ENCODE results near the gene LBX2. TPM values are rescaled to one million over a fixed set of nuclear protein-coding genes. Genes with fewer than 3 reads are reported as not detected.
A peak's percentile ranks its signal among the peaks of the same experiment; 100 is the strongest.

Gene LBX2
- total and polyA plus RNA-seq, 2 experiments from 2014 or later: 0.24 to 0.57 TPM

GRCh38 chr2:74481961-74482800, 17.2 kb downstream of the LBX2 start:
- Histone ChIP-seq H4K20me1 (replicated peaks; ENCODE audit: insufficient read depth) (peaks cover 13% of the 10 kb centered on the region; the same call in 1 of the 2 replicates), H3K36me3 (ENCODE audit: insufficient read depth) (no peaks in the 10 kb centered on the region; the same call in 1 of the 2 replicates), H3K27ac (ENCODE audit: low read depth) (peak overlapping the region; percentile 82; the same call in 1 of the 2 replicates), H3K27me3 (ENCODE audit: insufficient read depth) (no peaks in the 10 kb centered on the region), H3K9me2 (ENCODE audit: insufficient read depth) (no peaks in the 10 kb centered on the region), H3K4me3 (peak overlapping the region; percentile 68), H3K4me2 (peak overlapping the region; percentile 95), H3F3A (replicated peaks; ENCODE audit: low read depth) (no peaks in the 10 kb centered on the region), H3K4me1 (ENCODE audit: insufficient read depth) (peaks cover 5% of the 10 kb centered on the region; the same call in 1 of the 2 replicates), H2AFZ (peak overlapping the region; percentile 72; the same call in 1 of the 2 replicates), H3K79me2 (replicated peaks; ENCODE audit: insufficient read depth) (peaks cover 14% of the 10 kb centered on the region)
- Mint-ChIP-seq H3K27me3 (ENCODE audit: insufficient read depth, low read depth, poor library complexity) (peaks cover 11% of the 10 kb centered on the region), H3K27ac (peak overlapping the region; percentile 99), H3K4me3 (peak overlapping the region; percentile 99), H3K9me3 (no peaks in the 10 kb centered on the region), H3K4me1 (peaks cover 6% of the 10 kb centered on the region; the same call in 2 of the 3 replicates), H3K36me3 (ENCODE audit: low read depth) (peaks cover 24% of the 10 kb centered on the region)
- TF ChIP-seq, protein P1, sequence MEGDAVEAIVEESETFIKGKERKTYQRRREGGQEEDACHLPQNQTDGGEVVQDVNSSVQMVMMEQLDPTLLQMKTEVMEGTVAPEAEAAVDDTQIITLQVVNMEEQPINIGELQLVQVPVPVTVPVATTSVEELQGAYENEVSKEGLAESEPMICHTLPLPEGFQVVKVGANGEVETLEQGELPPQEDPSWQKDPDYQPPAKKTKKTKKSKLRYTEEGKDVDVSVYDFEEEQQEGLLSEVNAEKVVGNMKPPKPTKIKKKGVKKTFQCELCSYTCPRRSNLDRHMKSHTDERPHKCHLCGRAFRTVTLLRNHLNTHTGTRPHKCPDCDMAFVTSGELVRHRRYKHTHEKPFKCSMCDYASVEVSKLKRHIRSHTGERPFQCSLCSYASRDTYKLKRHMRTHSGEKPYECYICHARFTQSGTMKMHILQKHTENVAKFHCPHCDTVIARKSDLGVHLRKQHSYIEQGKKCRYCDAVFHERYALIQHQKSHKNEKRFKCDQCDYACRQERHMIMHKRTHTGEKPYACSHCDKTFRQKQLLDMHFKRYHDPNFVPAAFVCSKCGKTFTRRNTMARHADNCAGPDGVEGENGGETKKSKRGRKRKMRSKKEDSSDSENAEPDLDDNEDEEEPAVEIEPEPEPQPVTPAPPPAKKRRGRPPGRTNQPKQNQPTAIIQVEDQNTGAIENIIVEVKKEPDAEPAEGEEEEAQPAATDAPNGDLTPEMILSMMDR (conservative IDR thresholded peaks at IDR 0.05; ENCODE audit: low read depth in 2 of 2): no peak
- TF ChIP-seq JUNB (IDR thresholded peaks at IDR 0.05; ENCODE audit: unreplicated experiment): no peak
- TF ChIP-seq EZH2 (IDR thresholded peaks at IDR 0.05; ENCODE audit: low read depth, unreplicated experiment): no peak
- TF ChIP-seq ZNF114 (CRISPR knock-in tag; IDR thresholded peaks at IDR 0.05): no peak
- no peak for TF ChIP-seq CREB1 (CRISPR knock-in tag; IDR thresholded peaks at IDR 0.05; ENCODE audit: low read depth)
- TF ChIP-seq POLR2AphosphoS5 (IDR thresholded peaks at IDR 0.05; ENCODE audit: low read depth): no peak
- TF ChIP-seq, protein P2, sequence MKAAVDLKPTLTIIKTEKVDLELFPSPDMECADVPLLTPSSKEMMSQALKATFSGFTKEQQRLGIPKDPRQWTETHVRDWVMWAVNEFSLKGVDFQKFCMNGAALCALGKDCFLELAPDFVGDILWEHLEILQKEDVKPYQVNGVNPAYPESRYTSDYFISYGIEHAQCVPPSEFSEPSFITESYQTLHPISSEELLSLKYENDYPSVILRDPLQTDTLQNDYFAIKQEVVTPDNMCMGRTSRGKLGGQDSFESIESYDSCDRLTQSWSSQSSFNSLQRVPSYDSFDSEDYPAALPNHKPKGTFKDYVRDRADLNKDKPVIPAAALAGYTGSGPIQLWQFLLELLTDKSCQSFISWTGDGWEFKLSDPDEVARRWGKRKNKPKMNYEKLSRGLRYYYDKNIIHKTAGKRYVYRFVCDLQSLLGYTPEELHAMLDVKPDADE (IDR thresholded peaks at IDR 0.05): no peak
- TF ChIP-seq EZH2phosphoT487 (IDR thresholded peaks at IDR 0.05; ENCODE audit: unreplicated experiment): no peak
- TF ChIP-seq NANOG (IDR thresholded peaks at IDR 0.05; ENCODE audit: borderline replicate concordance): no peak
- no peak for TF ChIP-seq REST (IDR thresholded peaks at IDR 0.05; ENCODE audit: unreplicated experiment)
- no peak for TF ChIP-seq STAT1 (IDR thresholded peaks at IDR 0.05; ENCODE audit: unreplicated experiment)
- TF ChIP-seq ZNF331 (CRISPR knock-in tag; IDR thresholded peaks at IDR 0.05; ENCODE audit: low read depth): no peak
- TF ChIP-seq, protein P3, sequence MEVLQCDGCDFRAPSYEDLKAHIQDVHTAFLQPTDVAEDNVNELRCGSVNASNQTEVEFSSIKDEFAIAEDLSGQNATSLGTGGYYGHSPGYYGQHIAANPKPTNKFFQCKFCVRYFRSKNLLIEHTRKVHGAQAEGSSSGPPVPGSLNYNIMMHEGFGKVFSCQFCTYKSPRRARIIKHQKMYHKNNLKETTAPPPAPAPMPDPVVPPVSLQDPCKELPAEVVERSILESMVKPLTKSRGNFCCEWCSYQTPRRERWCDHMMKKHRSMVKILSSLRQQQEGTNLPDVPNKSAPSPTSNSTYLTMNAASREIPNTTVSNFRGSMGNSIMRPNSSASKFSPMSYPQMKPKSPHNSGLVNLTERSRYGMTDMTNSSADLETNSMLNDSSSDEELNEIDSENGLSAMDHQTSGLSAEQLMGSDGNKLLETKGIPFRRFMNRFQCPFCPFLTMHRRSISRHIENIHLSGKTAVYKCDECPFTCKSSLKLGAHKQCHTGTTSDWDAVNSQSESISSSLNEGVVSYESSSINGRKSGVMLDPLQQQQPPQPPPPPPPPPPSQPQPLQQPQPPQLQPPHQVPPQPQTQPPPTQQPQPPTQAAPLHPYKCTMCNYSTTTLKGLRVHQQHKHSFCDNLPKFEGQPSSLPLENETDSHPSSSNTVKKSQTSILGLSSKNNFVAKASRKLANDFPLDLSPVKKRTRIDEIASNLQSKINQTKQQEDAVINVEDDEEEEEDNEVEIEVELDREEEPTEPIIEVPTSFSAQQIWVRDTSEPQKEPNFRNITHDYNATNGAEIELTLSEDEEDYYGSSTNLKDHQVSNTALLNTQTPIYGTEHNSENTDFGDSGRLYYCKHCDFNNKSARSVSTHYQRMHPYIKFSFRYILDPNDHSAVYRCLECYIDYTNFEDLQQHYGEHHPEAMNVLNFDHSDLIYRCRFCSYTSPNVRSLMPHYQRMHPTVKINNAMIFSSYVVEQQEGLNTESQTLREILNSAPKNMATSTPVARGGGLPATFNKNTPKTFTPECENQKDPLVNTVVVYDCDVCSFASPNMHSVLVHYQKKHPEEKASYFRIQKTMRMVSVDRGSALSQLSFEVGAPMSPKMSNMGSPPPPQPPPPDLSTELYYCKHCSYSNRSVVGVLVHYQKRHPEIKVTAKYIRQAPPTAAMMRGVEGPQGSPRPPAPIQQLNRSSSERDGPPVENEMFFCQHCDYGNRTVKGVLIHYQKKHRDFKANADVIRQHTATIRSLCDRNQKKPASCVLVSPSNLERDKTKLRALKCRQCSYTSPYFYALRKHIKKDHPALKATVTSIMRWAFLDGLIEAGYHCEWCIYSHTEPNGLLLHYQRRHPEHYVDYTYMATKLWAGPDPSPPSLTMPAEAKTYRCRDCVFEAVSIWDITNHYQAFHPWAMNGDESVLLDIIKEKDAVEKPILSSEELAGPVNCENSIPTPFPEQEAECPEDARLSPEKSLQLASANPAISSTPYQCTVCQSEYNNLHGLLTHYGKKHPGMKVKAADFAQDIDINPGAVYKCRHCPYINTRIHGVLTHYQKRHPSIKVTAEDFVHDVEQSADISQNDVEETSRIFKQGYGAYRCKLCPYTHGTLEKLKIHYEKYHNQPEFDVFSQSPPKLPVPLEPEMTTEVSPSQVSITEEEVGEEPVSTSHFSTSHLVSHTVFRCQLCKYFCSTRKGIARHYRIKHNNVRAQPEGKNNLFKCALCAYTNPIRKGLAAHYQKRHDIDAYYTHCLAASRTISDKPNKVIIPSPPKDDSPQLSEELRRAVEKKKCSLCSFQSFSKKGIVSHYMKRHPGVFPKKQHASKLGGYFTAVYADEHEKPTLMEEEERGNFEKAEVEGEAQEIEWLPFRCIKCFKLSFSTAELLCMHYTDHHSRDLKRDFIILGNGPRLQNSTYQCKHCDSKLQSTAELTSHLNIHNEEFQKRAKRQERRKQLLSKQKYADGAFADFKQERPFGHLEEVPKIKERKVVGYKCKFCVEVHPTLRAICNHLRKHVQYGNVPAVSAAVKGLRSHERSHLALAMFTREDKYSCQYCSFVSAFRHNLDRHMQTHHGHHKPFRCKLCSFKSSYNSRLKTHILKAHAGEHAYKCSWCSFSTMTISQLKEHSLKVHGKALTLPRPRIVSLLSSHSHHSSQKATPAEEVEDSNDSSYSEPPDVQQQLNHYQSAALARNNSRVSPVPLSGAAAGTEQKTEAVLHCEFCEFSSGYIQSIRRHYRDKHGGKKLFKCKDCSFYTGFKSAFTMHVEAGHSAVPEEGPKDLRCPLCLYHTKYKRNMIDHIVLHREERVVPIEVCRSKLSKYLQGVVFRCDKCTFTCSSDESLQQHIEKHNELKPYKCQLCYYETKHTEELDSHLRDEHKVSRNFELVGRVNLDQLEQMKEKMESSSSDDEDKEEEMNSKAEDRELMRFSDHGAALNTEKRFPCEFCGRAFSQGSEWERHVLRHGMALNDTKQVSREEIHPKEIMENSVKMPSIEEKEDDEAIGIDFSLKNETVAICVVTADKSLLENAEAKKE (CRISPR knock-in tag; IDR thresholded peaks at IDR 0.05): no peak
- ATAC-seq: peak; percentile 55
- DNase-seq (ENCODE audit: low spot score): peak; percentile 75
